Hepatocyte (in vitro differentiated cells): ENCODE data around the gene TMEM131L. TPM values are rescaled to one million over a fixed set of nuclear protein-coding genes. Genes with fewer than 3 reads are reported as not detected.

ENCODE experiments used
- DNase-seq: peaks from one replicate; pipeline ENCODE4 v3.0.0-alpha.2; 2016; ENCODE audit warnings: low spot score
- H2AFZ ChIP-seq: fragments of 200-600 bp; sonication (generic); 2 replicates; pipeline ENCODE4 v1.6.0; 2016; ENCODE audit warnings: antibody characterized with exemption, mild to moderate bottlenecking
- H3K27ac ChIP-seq: fragments of 200-600 bp; sonication (generic); 2 replicates; pipeline ENCODE4 v1.5.1; 2016; ENCODE audit warnings: mild to moderate bottlenecking
- H3K27me3 ChIP-seq: fragments of 200-600 bp; sonication (generic); 2 replicates; pipeline ENCODE4 v1.6.1; 2016
- H3K36me3 ChIP-seq: fragments of 200-600 bp; sonication (generic); replicated peaks from 2 replicates; pipeline ENCODE4 v1.5.1; 2016; ENCODE audit warnings: low read depth; ENCODE audit not compliant: insufficient read depth
- H3K4me1 ChIP-seq: fragments of 200-600 bp; sonication (generic); 2 replicates; pipeline ENCODE4 v1.5.1; 2016; ENCODE audit warnings: mild to moderate bottlenecking, moderate library complexity; ENCODE audit not compliant: insufficient read depth
- H3K4me2 ChIP-seq: fragments of 200-600 bp; sonication (generic); 2 replicates; pipeline ENCODE4 v1.6.0; 2016
- H3K4me3 ChIP-seq: fragments of 200-600 bp; sonication (generic); 2 replicates; pipeline ENCODE4 v1.5.1; 2016; ENCODE audit warnings: mild to moderate bottlenecking
- H3K79me2 ChIP-seq: fragments of 200-600 bp; sonication (generic); 2 replicates; pipeline ENCODE4 v1.6.0; 2017; ENCODE audit warnings: mild to moderate bottlenecking
- H3K9me2 ChIP-seq: fragments of 200-600 bp; sonication (generic); replicated peaks from 2 replicates; pipeline ENCODE4 v1.6.0; 2017; ENCODE audit warnings: mild to moderate bottlenecking; ENCODE audit not compliant: insufficient read depth
- H3K9me3 ChIP-seq: fragments of 200-600 bp; sonication (generic); 2 replicates; pipeline ENCODE4 v1.5.1; 2016; ENCODE audit warnings: low read depth, mild to moderate bottlenecking
- H4K20me1 ChIP-seq: fragments of 200-600 bp; sonication (generic); 2 replicates; pipeline ENCODE4 v1.6.0; 2016; ENCODE audit warnings: mild to moderate bottlenecking; ENCODE audit not compliant: insufficient read depth, poor library complexity, severe bottlenecking
- CTCF ChIP-seq: fragments of 200-600 bp; sonication (generic); IDR thresholded peaks from 2 replicates; pipeline ENCODE4 v1.5.1; 2016; ENCODE audit warnings: antibody characterized with exemption, mild to moderate bottlenecking; ENCODE audit not compliant: poor library complexity
- EZH2 ChIP-seq: fragments of 200-600 bp; sonication (generic); IDR thresholded peaks from 2 replicates; pipeline ENCODE4 v1.6.1; 2016; ENCODE audit warnings: antibody characterized with exemption, mild to moderate bottlenecking, borderline replicate concordance
- EZH2phosphoT487 ChIP-seq: fragments of 200-600 bp; sonication (generic); IDR thresholded peaks from one replicate; pipeline ENCODE4 v1.6.1; 2018; ENCODE audit warnings: antibody characterized with exemption, mild to moderate bottlenecking, low read depth, moderate library complexity; ENCODE audit not compliant: unreplicated experiment, severe bottlenecking
- WGBS: methylation state at CpG from one replicate; pipeline ENCODE4 v1.1.6; 2016; ENCODE audit warnings: low lambda C conversion rate; ENCODE audit errors: missing lambda C conversion rate; 5-methylcytosine and 5-hydroxymethylcytosine counted together
- polyA plus RNA-seq: library from polyadenylated mRNA; unstranded; fragments of >200 nt; fragmentation: Nextera tagmentation; extraction: Ambion mirVana; gene quantifications from 2 replicates; pipeline ENCODE4 v1.2.1, GENCODE V29; 2016
- total RNA-seq: library from RNA; depleted of rRNA; stranded (reverse); fragments of >200 nt; gene quantifications from 2 replicates; pipeline ENCODE4 v1.2.3, GENCODE V29; 2014

Gene TMEM131L
- total and polyA plus RNA-seq, 2 experiments from 2014 or later = 6.3 to 10.5 TPM

GRCh38 chr4:153620352-153620751 lies 154.2 kb downstream of the TMEM131L start:
- no peaks in the 10 kb centered on the region for H3K27me3 ChIP-seq
- H3K4me3 ChIP-seq = no peak overlapping the region
- H4K20me1 ChIP-seq = no peaks in the 10 kb centered on the region
- H3K4me2 ChIP-seq = no peak overlapping the region
- no peak overlapping the region for H3K27ac ChIP-seq
- H3K36me3 ChIP-seq = no peaks in the 10 kb centered on the region
- no peaks in the 10 kb centered on the region for H3K9me2 ChIP-seq
- H3K79me2 ChIP-seq = no peaks in the 10 kb centered on the region
- no peaks in the 10 kb centered on the region for H3K9me3 ChIP-seq
- no peak overlapping the region for H2AFZ ChIP-seq
- H3K4me1 ChIP-seq = no peaks in the 10 kb centered on the region
- TF ChIP-seq EZH2 (no peak), CTCF (no peak), EZH2phosphoT487 (no peak)
- DNase-seq = no peak
- 61% methylated on average over 1 of the region's 1 CpG for WGBS

- H3K36me3 ChIP-seq = no peaks in the 10 kb centered on the region
These were observed 155.9 kb downstream of the TMEM131L start for GRCh38 chr4:153622093-153622492.

GRCh38 chr4:153622778-153623240 lies 156.6 kb downstream of the TMEM131L start:
- H4K20me1 ChIP-seq = no peaks in the 10 kb centered on the region
- TF ChIP-seq EZH2 = no peak
- TF ChIP-seq EZH2phosphoT487 = no peak
- TF ChIP-seq CTCF = no peak
- H3K4me3 ChIP-seq = no peak overlapping the region
- no peak for DNase-seq
- no peak overlapping the region for H2AFZ ChIP-seq
- no peaks in the 10 kb centered on the region for H3K9me2 ChIP-seq
- H3K27me3 ChIP-seq = no peaks in the 10 kb centered on the region
- H3K36me3 ChIP-seq = no peaks in the 10 kb centered on the region
- no peaks in the 10 kb centered on the region for H3K9me3 ChIP-seq
- WGBS = 90% methylated on average over 12 of the region's 12 CpGs
- no peak overlapping the region for H3K4me2 ChIP-seq
- no peaks in the 10 kb centered on the region for H3K4me1 ChIP-seq
- H3K79me2 ChIP-seq = no peaks in the 10 kb centered on the region
- H3K27ac ChIP-seq = no peak overlapping the region

More at GRCh38 chr4:153622093-153622492, 155.9 kb downstream of the TMEM131L start:
- Histone ChIP-seq H3K9me3 (no peaks in the 10 kb centered on the region), H3K27me3 (no peaks in the 10 kb centered on the region), H3K4me2 (no peak overlapping the region), H2AFZ (no peak overlapping the region), H3K9me2 (no peaks in the 10 kb centered on the region), H4K20me1 (no peaks in the 10 kb centered on the region), H3K4me3 (no peak overlapping the region), H3K4me1 (no peaks in the 10 kb centered on the region), H3K27ac (no peak overlapping the region), H3K79me2 (no peaks in the 10 kb centered on the region)
- TF ChIP-seq EZH2phosphoT487 (no peak), EZH2 (no peak), CTCF (no peak)
- no peak for DNase-seq
- WGBS = 98% methylated on average over 5 of the region's 5 CpGs

GRCh38 chr4:153623491-153623890 lies 157.3 kb downstream of the TMEM131L start:
- H3K4me1 ChIP-seq = no peaks in the 10 kb centered on the region
- no peak overlapping the region for H3K4me3 ChIP-seq
- no peak overlapping the region for H2AFZ ChIP-seq
- H4K20me1 ChIP-seq = no peaks in the 10 kb centered on the region
- WGBS = 93% methylated on average over 2 of the region's 2 CpGs
- H3K4me2 ChIP-seq = no peak overlapping the region
- DNase-seq = no peak
- no peaks in the 10 kb centered on the region for H3K27me3 ChIP-seq
- H3K9me2 ChIP-seq = no peaks in the 10 kb centered on the region
- H3K9me3 ChIP-seq = no peaks in the 10 kb centered on the region
- no peaks in the 10 kb centered on the region for H3K79me2 ChIP-seq
- TF ChIP-seq EZH2phosphoT487 (no peak), EZH2 (no peak), CTCF (no peak)
- H3K36me3 ChIP-seq = no peaks in the 10 kb centered on the region
- H3K27ac ChIP-seq = no peak overlapping the region
